GM06990 (cell line): Measurements from ENCODE around the gene PCBD1.

Experiments
- DNase-seq: peaks from one replicate; pipeline ENCODE4 v3.0.0-alpha.2; 2011; ENCODE audit not compliant: insufficient read length; ENCODE audit errors: extremely low read depth
- H3K27me3 ChIP-seq: replicated peaks from 2 replicates; pipeline ENCODE4 v1.6.0; 2011; ENCODE audit warnings: low read length; ENCODE audit not compliant: control insufficient read depth, insufficient read depth
- H3K36me3 ChIP-seq: 2 replicates; pipeline ENCODE4 v1.5.1; 2011; ENCODE audit warnings: low read length; ENCODE audit not compliant: control insufficient read depth, insufficient read depth
- H3K4me3 ChIP-seq: replicated peaks from 2 replicates; pipeline ENCODE4 v1.5.1; 2011; ENCODE audit warnings: low read depth, mild to moderate bottlenecking, control low read depth, low read length
- CTCF ChIP-seq: IDR thresholded peaks from 2 replicates; pipeline ENCODE4 v1.5.1; 2011; ENCODE audit warnings: low read length, control low read depth, mild to moderate bottlenecking, inconsistent platforms; ENCODE audit not compliant: insufficient read depth, poor library complexity, severe bottlenecking

Gene PCBD1

GRCh38 chr10:70893227-70894006 lies 5.1 kb upstream of the PCBD1 start:
- no peak for DNase-seq
- TF ChIP-seq CTCF = no peak
- Histone ChIP-seq H3K27me3 (no peaks in the 10 kb centered on the region; the same call in 1 of the 2 replicates), H3K4me3 (no peak overlapping the region), H3K36me3 (no peaks in the 10 kb centered on the region)

GRCh38 chr10:70892631-70893030 lies 4.3 kb upstream of the PCBD1 start:
- Histone ChIP-seq H3K4me3 (no peak overlapping the region), H3K36me3 (no peaks in the 10 kb centered on the region), H3K27me3 (no peaks in the 10 kb centered on the region; the same call in 1 of the 2 replicates)
- no peak for TF ChIP-seq CTCF
- no peak for DNase-seq

- H3K4me3 ChIP-seq = no peak overlapping the region
- no peak for DNase-seq
- no peak for TF ChIP-seq CTCF
- no peaks in the 10 kb centered on the region for H3K36me3 ChIP-seq
- H3K27me3 ChIP-seq = no peaks in the 10 kb centered on the region; the same call in 1 of the 2 replicates
Observed at GRCh38 chr10:70891627-70892026, 3.3 kb upstream of the PCBD1 start.

DNA sequence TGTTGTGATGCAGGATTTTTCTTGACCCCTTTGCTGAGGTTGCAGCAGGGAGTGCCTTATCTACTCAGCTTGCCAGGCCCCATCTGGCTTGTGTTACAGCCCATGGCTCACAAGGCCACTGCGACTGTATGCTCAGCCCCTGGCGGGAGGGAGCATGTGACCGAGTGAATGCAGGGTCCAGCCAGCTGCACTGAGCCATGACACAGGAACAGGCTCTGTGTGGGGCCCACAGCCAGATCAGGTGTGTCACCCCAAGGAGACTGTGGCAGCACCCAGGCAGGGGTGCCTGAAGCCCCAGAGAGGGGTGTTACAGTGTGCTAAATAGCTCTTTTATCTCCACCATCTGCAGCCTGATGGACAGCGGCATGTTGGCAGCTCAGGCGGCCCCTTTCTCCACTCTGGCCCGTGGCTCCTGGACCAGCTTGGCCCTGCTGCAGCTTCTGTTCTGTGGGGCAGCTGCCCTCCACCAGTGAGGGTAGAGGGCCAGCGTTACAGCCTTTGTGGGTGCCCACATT lies 2.6 kb upstream of the PCBD1 start:
- TF ChIP-seq CTCF = no peak
- Histone ChIP-seq H3K27me3 (no peaks in the 10 kb centered on the region; the same call in 1 of the 2 replicates), H3K4me3 (no peak overlapping the region), H3K36me3 (no peaks in the 10 kb centered on the region)
- no peak for DNase-seq

GRCh38 chr10:70889291-70889690 lies 926 bp upstream of the PCBD1 start:
- H3K4me3 ChIP-seq = no peak overlapping the region

More at GRCh38 chr10:70889291-70889690, 926 bp upstream of the PCBD1 start:
- TF ChIP-seq CTCF = no peak
- peaks cover 3% of the 10 kb centered on the region; the same call in 1 of the 2 replicates for H3K36me3 ChIP-seq
- DNase-seq = no peak
- H3K27me3 ChIP-seq = no peaks in the 10 kb centered on the region; the same call in 1 of the 2 replicates
